ENCODE measurements around the gene MYMK.

MYMK gene

DNA sequence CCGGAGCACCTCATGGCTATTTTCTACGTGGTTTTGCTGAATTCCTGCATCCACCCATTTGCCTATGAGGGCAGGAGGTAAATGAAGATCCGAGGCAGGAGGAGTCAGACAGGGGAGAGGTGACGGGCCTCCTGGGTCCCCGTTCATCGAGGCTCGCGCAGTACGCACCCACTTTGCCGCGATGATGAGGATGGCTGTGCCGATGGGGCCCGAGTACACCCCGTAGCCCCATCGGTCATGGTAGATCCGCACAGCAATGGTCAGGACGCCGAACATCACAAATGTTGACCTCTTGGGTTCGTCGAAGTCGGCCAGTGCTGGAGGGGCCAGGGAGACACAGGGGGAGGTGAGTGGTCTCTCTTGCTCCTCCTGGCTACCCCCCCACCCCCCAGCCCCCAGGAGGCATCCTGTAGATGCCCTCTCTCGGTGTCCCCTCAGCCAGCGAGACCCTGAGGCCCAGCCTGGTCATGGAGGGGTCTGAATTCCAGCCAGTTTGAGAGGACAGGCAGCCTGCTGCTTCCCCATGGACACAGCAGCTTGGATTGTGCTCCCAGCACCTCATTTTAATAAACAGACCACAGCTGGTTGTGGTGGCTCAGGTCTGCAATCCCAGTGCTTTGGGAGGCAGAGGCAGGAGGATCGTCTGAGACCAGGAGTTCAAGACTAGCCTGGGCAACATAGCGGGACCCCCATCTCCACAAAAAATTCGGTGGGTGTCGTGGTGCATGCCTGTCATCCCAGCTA, 5.9 kb downstream of the MYMK start:
- no peak for DNase-seq (ENCODE audit: low read depth in 2 of 2)

DNA sequence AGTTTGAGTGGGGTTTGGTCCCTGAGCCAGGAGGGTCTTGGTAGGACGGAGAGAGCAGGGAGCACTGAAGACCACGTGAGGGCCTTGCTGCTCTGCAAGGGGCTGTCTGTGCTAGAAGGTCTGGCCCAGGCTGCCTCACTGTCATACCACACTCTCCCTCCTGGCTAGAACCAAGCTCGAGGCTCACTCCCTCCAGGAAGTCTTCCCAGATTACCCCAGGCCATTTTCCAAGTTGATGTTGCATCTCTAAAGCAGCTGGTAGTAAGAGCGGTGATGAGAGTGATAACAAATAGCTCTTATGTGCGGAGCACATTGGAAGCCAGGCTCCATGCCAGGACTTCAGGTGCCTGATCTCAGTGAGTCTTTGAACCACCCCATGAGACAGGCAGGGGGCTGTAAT, 6.6 kb downstream of the MYMK start:
- DNase-seq (ENCODE audit: low read depth in 2 of 2) = no peak

DNA sequence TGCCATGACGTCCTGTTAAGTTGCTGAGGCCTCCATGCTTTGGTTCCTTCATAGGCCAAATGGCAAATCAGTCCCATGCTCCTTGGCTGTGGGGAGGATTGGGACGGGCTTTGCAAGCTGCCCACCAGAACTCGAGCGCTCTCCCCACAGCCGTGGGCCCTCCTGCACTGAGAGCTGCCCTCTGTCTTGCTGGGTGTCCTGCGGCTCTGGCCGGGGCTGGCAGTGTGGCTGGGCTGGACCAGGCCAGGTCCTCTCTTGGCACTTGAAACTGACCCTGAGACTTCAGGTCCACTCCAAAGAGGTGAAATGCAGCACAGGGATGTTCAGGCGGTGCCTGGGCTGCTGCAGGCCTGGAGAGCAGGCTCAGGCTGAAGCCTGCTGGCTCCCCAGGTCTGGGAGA, 7.0 kb downstream of the MYMK start:
- DNase-seq (ENCODE audit: low read depth in 2 of 2) = no peak

DNA sequence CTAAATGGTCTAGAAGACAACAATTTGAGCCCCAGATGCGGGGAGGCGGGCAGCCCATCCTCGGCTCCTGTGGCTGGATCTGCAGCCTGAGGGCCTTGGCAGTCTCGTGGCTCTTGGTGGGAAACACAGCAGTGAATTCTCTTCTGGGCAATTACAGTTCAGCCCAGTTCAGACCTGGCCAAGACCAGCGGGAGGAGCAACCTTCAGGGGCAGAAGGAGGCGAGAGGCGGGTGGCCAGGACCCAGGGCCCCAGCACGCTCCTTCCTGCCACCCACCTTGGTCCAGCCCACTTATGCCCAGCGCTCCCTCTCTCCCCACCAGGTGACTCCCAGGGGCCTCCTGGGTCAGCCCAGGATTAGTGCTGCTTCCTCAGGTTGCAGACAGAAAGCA, 7.8 kb downstream of the MYMK start:
- no peak for DNase-seq (ENCODE audit: low read depth in 2 of 2)

DNA sequence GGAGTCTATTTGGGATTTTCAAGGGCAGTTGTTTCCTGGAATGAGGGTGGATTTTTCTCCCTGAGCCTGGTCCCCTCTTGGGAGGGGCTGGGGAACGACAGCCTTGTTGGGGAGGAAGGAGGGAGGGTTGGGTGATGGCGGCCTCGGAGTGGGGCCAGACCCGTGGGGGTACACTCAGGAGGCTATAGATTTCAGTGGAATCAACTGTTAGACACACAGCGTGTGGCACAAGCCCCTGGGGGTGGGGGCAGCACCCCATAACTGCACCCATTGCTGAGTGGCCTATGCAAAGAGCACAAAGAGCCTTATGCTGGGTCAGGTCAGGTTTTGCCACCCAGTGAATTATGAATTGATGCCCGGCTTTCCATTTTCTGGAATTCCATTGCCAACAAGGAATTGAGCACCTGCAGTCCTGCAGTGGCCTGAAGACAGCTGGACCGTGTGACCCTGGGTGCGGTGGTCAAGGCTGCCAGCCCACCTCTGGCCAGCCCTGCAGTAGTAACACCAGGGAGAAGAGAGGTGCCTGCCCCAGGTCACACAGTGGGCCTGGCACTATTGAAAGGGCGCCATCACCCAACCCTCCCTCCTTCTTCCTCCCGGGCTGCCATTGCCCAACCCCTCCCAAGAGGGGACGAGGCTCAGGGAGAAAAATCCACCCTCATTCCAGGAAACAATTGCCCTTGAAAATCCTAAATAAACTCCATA, 8.4 kb downstream of the MYMK start:
- DNase-seq (ENCODE audit: low read depth in 2 of 2) = no peak

DNA sequence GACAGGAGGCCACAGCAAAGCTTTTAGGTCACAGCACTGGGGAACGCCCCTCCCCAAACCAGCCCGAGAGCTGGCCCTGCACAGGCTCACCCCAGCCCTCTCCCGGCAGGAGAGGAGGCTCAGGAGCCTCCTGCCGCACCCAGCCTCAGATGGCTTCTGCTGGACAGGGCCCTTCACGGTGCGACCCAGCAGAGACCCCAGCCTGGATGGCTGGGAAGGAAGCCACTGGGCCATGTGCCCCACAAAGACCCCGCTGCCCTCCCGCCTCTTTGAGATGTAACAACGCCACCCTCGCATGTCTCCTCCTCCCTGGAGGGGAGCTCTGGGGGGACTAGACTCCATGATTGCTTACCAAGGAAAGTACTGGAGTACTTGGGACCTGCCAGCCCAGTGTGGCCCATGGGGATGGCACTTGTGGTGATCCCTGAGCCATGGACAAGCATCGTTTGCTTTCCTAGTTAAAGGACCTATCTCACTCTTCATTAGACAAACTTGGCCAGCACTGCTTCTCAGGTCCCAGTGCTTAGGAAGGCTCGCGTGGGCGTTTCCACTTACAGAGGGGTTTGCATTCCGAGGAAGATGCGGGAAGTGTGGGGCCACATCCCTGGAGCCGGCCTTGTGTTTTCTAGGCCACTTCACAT, 9.0 kb downstream of the MYMK start:
- no peak for DNase-seq (ENCODE audit: low read depth in 2 of 2)

DNA sequence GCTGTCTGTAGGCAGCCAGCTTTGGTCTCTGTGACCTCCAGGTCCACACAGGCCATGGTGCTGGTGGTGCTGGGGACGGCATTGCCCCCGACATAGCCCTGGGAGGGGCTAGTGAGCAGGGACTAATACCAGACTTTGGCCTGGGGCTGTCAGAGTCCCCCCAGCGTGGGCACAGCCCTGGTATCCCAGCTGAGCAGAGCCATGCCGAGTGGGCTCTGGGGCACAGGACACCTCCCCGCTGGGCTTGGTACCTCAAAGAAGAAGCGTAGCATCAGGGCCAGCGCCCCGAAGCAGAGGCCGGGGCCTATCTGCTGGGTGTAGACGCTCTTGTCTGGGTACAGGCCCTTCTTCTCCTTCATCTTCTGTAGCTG, 9.5 kb downstream of the MYMK start:
- DNase-seq (ENCODE audit: low read depth in 2 of 2) = no peak

DNA sequence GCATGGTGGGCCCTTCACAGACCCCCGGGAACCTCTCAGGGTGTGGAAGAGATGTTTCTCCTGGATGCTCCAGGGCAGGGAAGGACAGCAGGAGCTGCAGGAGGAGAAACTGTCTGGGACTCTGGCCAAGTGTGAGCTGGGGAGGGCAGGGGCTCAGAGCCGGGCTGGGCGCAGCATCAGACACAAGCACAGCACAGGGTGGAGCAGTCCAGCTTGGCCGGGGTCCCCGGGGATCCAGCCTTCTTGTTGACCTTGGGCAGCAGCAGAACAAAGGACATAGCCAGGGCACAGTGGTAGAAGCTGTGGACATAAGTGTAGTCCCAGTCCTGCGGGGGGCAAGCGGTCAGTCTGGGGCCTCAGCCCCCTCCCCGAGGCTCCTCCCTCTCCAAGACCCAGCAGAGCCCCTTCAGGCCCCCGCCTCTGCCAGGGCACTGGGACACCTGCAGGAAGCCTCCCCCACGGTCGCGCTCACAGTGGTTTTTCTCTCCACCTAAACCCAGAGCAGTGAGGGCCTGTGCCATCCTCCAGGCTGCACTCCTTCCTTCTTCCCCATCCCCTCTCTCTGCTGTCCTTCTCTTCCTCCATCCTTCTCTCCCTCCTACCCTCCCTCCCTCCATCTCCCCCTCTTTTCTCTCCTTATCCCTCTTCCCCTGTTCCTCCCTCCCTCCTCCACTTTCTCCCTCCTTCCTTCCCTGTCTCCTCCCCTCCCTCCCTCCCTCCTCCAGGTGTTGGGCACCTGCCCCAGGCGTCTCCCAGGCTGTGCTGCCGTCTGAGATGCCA, 10.1 kb downstream of the MYMK start:
- no peak for DNase-seq (ENCODE audit: low read depth in 2 of 2)

DNA sequence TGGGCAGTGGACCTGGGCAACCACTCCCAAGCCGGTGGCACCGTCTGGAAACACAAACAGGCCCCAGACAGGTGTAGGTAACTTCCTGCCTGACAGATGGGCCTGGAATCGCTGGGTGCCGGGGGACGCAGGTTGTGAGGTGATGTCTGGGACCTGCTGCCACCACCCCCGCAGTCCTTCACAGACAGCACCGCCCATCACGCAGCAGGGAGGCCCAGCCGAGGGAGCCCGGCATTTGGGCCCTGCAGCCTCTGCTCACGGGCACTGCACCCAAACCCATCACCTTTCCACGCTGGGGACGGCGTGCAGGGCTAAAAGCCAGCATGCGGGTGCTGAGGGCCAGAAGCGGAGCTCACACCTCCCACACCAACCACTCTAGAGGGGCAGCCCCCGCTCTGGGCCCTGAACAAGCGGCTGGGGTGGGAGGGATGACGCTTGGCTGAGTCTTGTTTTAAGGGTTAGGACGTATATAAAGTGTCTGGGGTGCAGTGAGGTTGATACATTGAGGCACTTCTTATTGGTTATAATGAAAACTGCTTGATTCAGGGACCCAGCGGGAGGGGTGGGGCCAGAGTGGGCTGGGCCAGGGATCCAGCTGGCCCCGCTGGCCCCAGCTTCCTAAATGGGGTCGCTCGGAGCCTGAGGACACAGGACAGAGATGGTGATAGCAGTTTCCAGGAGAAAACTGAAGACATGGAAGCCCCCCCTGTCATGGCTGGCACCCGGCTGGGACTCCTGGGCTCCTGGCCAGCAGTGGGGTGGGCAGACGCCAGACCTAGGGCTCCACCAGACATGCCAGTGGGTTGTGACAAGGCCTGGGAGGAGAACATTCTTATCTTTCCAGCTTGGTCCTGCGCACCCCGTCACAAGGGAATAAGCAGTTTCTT, 11.3 kb downstream of the MYMK start:
- no peak for DNase-seq (ENCODE audit: low read depth in 2 of 2)

DNA sequence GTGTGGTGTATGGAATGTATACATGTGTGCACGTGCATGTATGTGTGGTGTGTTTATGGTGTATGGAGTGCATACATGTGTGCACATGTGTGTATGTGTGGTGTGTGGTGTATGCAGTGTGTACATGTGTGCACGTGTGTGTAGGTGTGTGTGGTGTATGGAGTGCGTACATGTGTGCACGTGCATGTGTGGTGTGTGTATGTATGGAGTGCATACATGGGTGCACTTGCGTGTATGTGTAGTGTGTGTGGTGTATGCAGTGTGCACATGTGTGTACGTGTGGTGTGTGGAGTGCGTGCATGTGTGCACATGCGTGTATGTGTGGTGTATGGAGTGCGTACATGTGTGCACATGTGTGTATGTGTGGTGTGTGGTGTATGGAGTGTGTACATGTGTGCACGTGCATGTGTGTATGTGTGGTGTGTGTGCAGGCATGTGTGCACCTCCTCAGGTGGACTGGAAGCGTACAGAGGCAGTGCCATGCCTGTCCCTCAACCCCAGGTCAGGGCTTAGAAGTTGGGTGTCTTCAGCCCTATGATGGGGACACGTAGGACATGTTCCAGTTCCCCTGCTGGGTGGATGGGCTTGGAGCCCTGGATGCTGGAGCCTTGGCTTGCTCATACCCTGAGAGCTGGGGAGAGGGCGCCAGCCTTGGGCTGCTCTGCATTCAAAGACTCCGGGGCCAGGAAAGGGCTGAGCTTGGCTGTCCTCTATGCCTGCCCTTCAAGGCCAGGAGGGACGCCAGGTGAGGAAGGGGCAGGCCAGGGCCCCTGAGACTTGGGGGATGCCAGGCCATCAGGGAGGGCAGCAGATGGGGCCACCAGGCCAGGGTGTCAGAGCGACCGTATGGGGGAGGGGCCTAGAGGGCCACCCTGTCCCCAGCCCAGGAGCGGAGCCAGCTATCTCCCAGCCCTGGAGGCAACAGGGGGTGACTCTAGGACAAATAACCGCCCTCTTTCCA, 12.2 kb downstream of the MYMK start:
- no peak for DNase-seq (ENCODE audit: low read depth in 2 of 2)

DNA sequence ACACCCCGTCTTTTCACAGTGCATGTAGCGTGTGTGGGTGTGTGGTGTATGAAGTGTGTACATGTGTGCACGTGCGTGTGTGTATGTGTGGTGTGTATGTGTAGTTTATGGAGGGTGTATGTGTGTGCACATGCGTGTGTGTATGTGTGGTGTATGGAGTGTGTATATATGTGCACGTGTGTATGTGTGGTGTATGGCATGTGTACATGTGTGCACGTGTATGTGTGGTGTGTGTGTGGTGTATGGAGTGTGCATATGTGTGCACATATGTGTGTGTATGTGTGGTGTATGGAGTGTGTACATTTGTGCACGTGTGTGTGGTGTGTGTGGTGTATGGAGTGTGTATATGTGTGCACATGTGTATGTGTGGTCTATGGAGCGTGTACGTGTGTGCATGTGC, 13.2 kb downstream of the MYMK start:
- DNase-seq (ENCODE audit: low read depth in 2 of 2) = no peak

DNA sequence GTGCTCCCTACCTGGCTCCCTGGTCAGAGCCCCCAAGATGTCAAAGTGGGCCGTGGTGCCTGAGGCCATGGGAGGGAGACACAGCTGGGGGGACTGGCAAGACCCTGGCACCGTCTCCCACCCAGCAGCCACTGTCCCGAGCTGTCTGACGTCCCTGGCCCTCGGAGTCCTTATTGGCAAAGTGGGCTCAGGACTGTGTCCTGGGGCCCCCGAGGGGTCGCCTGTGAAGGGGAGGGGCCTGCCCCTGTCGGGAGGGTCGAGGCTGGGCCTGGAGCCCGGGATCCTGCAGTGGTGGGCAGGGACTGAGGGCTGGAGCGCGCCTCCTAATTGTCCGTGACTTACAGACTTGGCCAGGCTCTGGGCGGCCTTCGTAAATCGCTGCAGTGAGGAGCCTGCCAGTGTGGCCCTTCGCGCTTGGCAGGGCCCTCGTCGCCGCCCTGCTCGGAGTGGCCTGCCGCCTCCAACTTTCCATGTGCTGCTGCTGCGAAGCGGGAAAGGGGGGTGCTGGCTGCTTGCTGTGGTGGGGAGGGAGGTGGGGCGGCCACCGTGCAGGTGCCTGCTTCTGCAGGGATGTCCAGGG, 13.7 kb downstream of the MYMK start:
- no peak for DNase-seq (ENCODE audit: low read depth in 2 of 2)

DNA sequence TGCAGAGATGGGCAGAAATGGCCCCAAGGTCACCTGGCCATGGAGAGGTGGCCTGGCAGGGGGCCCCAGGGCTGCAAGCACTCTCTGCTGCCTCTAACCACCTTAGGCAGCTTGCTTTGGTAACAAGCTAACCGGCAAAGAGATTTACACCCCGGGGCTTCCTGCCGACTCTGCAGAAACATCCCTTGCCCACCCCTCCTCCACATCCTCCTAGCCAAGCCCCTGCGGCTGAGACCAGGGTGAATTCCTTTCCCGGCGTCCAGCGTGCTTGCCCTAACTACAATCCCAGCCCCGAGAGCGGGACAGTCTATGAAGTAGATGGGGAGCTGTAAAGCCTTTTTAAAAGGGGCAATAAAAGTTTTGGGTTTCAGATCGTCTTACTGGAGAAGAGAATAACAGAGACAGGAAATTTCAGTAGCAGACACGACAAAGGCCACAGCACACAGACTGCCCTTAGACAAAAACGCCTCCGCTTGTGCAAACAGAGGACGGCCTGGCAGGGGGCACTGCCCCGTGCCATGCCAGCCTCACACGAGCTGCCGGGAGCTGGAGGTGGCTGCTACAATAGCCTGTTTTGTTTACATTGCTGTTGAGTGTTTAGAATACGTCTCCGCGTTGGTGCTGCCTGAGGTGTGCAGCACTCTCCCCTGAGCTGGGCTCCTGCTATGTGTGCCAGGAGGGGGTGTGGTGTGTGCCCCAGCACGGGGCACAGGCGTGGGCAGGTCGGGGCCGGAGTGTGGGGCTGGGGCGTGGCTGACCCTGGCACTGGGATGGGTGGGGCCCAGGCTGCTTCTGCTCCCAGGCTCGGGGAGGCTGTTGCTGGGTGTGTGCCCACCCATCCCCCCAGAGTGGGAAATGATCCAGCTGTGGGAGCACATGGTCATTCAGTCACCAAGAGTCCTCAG, 15.3 kb downstream of the MYMK start:
- DNase-seq (ENCODE audit: low read depth in 2 of 2) = no peak

DNA sequence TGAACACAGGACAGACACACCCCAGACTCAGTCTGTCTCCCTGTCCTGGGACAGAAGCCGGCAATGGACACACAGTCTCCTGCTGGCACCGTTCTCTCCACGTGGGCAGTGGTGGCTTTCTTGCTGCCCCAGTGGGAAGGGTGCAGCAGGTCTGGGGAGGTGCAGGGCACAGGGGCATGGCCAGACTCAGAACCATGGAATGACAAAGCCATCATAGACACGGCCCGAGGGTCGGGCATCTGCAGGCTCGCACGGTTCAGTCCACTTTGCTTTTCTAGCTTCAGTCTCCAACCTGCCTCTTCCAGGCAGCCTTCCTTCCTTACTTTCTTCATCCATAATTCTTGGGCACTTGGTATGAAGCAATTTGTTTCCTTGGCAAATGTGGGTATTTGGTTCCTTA, 16.7 kb downstream of the MYMK start:
- no peak for DNase-seq (ENCODE audit: low read depth in 2 of 2)

DNA sequence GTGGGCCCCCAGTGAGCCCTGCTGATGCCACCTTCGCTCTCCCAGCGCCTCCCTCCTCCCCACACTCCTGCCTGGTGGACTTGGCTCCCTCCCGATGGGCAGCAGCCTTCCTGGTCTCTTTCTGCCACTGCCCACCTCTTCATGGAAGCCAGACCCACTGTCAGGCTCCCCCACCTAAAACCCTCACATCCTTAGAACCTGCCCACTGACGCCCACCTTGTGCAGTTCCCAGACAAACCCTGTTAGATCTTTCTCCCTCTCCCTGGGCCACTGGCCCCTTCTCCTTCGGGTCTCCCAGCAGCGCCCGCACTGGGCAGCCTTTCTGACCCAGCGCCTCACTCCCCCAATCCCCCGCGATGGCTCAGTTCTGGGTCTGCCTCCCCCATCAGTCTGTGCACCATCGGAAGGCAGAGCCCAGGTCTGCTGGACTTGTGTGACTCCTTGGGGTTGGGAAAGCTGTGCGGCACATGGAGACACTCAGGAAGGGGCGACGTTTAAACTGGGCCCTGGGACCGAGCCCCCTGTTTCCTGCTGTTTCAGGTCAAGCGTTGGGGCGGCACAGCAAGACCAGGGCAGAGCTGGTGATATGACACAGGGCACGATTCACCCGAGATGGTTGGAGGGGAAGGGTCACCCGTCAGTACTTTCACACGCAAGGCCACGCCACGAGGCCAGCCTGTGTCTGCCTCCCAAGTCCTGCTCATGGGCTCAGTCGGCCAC, 17.4 kb downstream of the MYMK start:
- DNase-seq (ENCODE audit: low read depth in 2 of 2) = no peak

DNA sequence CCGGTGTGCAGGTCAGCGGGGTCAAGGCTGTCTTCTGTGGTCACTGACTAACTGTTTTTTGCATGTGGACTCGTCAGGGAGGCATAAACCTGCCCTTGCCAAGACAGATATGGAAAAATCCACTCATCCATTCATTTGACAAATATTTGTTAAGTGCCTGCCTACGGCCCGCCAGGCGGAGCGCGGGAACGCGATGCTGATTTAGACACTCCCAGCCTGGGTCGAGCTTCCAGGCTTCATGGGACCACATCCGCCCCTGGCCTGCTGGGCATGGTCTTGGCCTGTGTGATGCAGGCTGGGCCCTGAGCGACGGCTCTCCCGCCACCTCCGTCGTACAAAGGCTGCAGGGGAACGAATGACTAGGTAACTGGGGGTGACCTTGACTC, 18.1 kb downstream of the MYMK start:
- DNase-seq (ENCODE audit: low read depth in 2 of 2) = no peak

DNA sequence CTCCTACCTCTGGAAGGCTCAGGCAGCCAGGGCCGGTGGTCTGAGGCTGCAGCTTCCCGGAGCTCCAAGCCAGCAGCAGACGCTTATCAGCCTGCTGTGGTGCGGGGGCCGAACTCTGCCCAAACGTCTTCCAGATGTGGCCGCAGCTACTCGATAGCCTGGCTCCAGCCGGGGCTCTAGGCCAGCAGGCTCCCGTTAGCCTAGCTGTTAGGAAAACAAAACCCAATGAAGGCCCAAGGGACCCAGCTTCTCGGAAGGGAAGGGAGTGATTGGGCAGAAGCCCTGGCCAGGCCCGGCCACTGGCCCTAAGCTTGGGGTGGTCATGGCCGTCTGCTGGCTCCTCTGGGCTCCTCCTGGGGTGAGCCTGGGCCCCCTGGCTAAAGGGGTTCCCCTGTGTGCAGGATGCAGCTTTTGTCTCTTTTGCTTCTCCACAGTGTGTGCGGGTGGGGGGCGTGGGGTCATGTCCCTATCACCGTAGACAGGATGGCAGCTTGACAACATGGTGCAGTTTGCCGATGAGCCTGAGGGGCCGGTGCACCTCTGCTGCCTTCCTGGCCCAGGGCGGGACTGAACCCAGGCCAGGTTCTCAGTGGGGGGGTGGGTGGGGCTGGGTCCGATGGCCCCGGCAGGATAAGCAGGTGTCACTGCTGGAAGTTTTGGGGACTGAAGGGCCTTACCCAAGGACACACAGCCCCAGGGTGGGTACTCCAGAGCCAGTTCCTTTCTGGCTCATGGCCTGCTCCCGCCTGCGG, 18.7 kb downstream of the MYMK start:
- DNase-seq (ENCODE audit: low read depth in 2 of 2) = no peak

All from stimulated activated CD8-positive, alpha-beta memory T cell treated with anti-CD3 and anti-CD28 coated beads, Interleukin-15, amount 100 ng/mL, for 4 hours (primary cell).